HEK293T (cell line): ENCODE results near the gene IGSF8.

ENCODE experiments used
- BHLHE40 ChIP-seq: fragments of 450-650 bp; IDR thresholded peaks from 2 replicates; pipeline ENCODE4 v1.6.1; 2016; ENCODE audit warnings: mild to moderate bottlenecking, moderate library complexity, borderline replicate concordance
- ELF4 ChIP-seq: fragments of 450-650 bp; IDR thresholded peaks from 2 replicates; pipeline ENCODE4 v1.6.1; 2017; ENCODE audit warnings: antibody characterized with exemption
- FOXA1 ChIP-seq: fragments of 450-650 bp; IDR thresholded peaks from 2 replicates; pipeline ENCODE4 v1.6.1; 2016; ENCODE audit warnings: mild to moderate bottlenecking
- FOXK2 ChIP-seq: fragments of 450-650 bp; IDR thresholded peaks from 2 replicates; pipeline ENCODE4 v1.6.1; 2016; ENCODE audit warnings: mild to moderate bottlenecking
- FOXM1 ChIP-seq: fragments of 450-650 bp; IDR thresholded peaks from 2 replicates; pipeline ENCODE4 v1.6.1; 2017; ENCODE audit warnings: mild to moderate bottlenecking, borderline replicate concordance
- HDGF ChIP-seq: fragments of 450-650 bp; IDR thresholded peaks from 2 replicates; pipeline ENCODE4 v1.6.1; 2017; ENCODE audit warnings: antibody characterized with exemption, borderline replicate concordance
- NFRKB ChIP-seq: fragments of 450-650 bp; IDR thresholded peaks from 2 replicates; pipeline ENCODE4 v1.6.1; 2016; ENCODE audit warnings: mild to moderate bottlenecking, moderate library complexity
- PKNOX1 ChIP-seq: fragments of 450-650 bp; IDR thresholded peaks from 2 replicates; pipeline ENCODE4 v1.6.1; 2016
- SP1 ChIP-seq: fragments of 450-650 bp; IDR thresholded peaks from 2 replicates; pipeline ENCODE4 v1.6.1; 2017
- SUZ12 ChIP-seq: fragments of 450-650 bp; IDR thresholded peaks from 2 replicates; pipeline ENCODE4 v1.6.1; 2016; ENCODE audit warnings: mild to moderate bottlenecking
- TARDBP ChIP-seq: fragments of 450-650 bp; IDR thresholded peaks from 2 replicates; pipeline ENCODE4 v1.6.1; 2016

GRCh38 chr1:160136121-160136925, 37.9 kb upstream of the IGSF8 start:
- no peak for TF ChIP-seq ELF4
- TF ChIP-seq BHLHE40, result no peak
- TF ChIP-seq SP1, result no peak
- no peak for TF ChIP-seq PKNOX1
- no peak for TF ChIP-seq SUZ12
- no peak for TF ChIP-seq FOXM1
- no peak for TF ChIP-seq FOXA1
- no peak for TF ChIP-seq FOXK2
- TF ChIP-seq TARDBP, result no peak
- no peak for TF ChIP-seq NFRKB
- no peak for TF ChIP-seq HDGF
